Body of pancreas (tissue), 4 donors: ENCODE results near the gene GLOD5. TPM values are rescaled to one million over a fixed set of nuclear protein-coding genes. Genes with fewer than 3 reads are reported as not detected.

Experiments
- ATAC-seq: fragments of 150-250 bp; one replicate; pipeline ENCODE4 v1.9.1; 2016
- DNase-seq, 4 donors: peaks; one replicate each; pipeline ENCODE4 v3.0.0-alpha.2; 2019
- H3K27ac ChIP-seq, 4 donors: fragments of 200-600 bp; sonication (generic); 1 replicate in 3 of 4; 2 replicates in 1 of 4; pipeline versions ENCODE4 v1.5.1 to v1.6.1; 2016 to 2019; ENCODE audit warnings: mild to moderate bottlenecking in 1 of 4, mixed read lengths in 1 of 4, moderate library complexity in 1 of 4
- H3K27me3 ChIP-seq, 2 donors: fragments of 200-600 bp; sonication (generic); one replicate each; pipeline ENCODE4 v1.6.0; 2016; ENCODE audit warnings: mild to moderate bottlenecking in 1 of 2
- H3K36me3 ChIP-seq, 2 donors: fragments of 200-600 bp; sonication (generic); replicated peaks in 1 of 2; 2 replicates each; pipeline ENCODE4 v1.5.1; 2016; ENCODE audit warnings: low read depth in 2 of 2; ENCODE audit not compliant: insufficient read depth in 1 of 2
- H3K4me1 ChIP-seq: fragments of 200-600 bp; sonication (generic); one replicate; pipeline ENCODE4 v1.6.0; 2016
- H3K4me3 ChIP-seq, 2 donors: fragments of 200-600 bp; sonication (generic); 1 replicate in 1 of 2; 2 replicates in 1 of 2; pipeline ENCODE4 v1.5.1; 2016 to 2019
- H3K9me3 ChIP-seq, 3 donors: fragments of 200-600 bp; sonication (generic); 1 replicate in 2 of 3; 2 replicates in 1 of 3; pipeline ENCODE4 v1.5.1; 2016
- POLR2A ChIP-seq, 3 donors: fragments of 450-650 bp; IDR thresholded peaks; one replicate each; pipeline ENCODE4 v1.6.1; 2016; ENCODE audit warnings: antibody characterized with exemption in 3 of 3, mild to moderate bottlenecking in 2 of 3
- WGBS, 2 donors: methylation state at CpG; one replicate each; pipeline ENCODE4 v1.1.5; 2017; 5-methylcytosine and 5-hydroxymethylcytosine counted together
- intact Hi-C: fragments of 100-400 bp; cut with DNase I; formaldehyde crosslinking; loops from one replicate; pipeline ENCODE4 v1.15.1; 2023
- total RNA-seq, 2 donors: library from RNA; depleted of rRNA; stranded (reverse); fragments of >200 nt; gene quantifications; one replicate each; pipeline ENCODE4 v1.1.0, GENCODE V29; 2016
- TF ChIP-seq, protein P1 (sequence below), 7 experiments: fragments of 450-650 bp in 4 of 7; fragments of 200-600 bp in 3 of 7; sonication (generic) in 3 of 7; IDR thresholded peaks; one replicate each; pipeline ENCODE4 v1.5.1; 2016 to 2019; ENCODE audit warnings: antibody characterized with exemption in 7 of 7

GLOD5 gene
- total RNA-seq, 2 donors from 2014 or later: not detected

DNA sequence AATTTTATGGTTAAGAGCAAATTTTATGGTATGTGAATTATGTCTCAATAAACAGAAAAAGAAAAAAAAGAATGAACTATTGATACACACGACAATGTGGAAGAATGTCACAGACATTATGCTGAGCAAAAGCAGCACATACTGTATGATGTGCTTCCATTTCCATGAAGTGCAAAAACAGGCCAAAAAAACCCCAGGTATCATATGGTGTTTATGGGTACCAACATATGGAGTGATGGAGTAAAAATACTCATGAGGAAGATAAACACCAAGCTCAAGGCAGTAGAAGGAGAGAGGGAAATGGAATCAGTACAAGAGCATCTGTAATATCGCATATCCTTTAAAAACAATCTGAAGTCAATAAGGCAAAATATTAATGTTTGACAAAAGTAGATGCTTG lies 20.7 kb downstream of the GLOD5 start:
- no peak overlapping the region for H3K4me3 ChIP-seq
- no peak overlapping the region for H3K27ac ChIP-seq
- WGBS, 2 donors: 67 to 79% methylated on average over 2 of the region's 2 CpGs
- intact Hi-C loops: no loop called here
- H3K36me3 ChIP-seq: no peaks in the 10 kb centered on the region
- TF ChIP-seq, protein P1, sequence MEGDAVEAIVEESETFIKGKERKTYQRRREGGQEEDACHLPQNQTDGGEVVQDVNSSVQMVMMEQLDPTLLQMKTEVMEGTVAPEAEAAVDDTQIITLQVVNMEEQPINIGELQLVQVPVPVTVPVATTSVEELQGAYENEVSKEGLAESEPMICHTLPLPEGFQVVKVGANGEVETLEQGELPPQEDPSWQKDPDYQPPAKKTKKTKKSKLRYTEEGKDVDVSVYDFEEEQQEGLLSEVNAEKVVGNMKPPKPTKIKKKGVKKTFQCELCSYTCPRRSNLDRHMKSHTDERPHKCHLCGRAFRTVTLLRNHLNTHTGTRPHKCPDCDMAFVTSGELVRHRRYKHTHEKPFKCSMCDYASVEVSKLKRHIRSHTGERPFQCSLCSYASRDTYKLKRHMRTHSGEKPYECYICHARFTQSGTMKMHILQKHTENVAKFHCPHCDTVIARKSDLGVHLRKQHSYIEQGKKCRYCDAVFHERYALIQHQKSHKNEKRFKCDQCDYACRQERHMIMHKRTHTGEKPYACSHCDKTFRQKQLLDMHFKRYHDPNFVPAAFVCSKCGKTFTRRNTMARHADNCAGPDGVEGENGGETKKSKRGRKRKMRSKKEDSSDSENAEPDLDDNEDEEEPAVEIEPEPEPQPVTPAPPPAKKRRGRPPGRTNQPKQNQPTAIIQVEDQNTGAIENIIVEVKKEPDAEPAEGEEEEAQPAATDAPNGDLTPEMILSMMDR (IDR thresholded peaks at IDR 0.05): no peak
- no peak for TF ChIP-seq POLR2A (IDR thresholded peaks at IDR 0.05)
- no peak for DNase-seq
- no peaks in the 10 kb centered on the region for H3K27me3 ChIP-seq
- no peaks in the 10 kb centered on the region for H3K9me3 ChIP-seq
- H3K4me1 ChIP-seq: no peaks in the 10 kb centered on the region
- ATAC-seq: no peak

DNA sequence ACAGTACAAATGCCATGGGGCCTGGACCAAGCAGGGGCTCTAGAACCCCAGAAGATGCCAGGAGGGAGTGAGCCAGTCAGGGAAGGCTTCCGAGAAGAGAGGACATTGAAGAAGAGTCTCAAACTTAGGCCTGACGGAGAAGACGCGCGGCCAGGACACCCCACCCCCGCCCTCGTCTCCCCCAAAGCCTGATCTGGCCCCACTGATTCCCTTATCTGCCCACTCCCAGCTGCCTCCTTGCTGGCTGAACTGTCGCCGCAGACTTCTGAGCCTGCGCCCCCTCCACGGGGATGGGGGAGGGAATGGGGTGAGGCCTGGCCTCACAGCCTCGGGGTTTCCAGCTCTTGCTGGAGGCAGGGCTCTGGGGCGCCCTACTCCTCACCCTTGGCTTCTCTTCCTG lies 21.2 kb downstream of the GLOD5 start:
- no peaks in the 10 kb centered on the region for H3K9me3 ChIP-seq
- no peak overlapping the region for H3K4me3 ChIP-seq
- intact Hi-C loops: no loop called here
- no peaks in the 10 kb centered on the region for H3K27me3 ChIP-seq
- ATAC-seq: no peak
- TF ChIP-seq, protein P1 (IDR thresholded peaks at IDR 0.05): no peak
- TF ChIP-seq POLR2A (IDR thresholded peaks at IDR 0.05): no peak
- H3K4me1 ChIP-seq: no peaks in the 10 kb centered on the region
- H3K27ac ChIP-seq: no peak overlapping the region
- DNase-seq: no peak
- WGBS, 2 donors: 60 to 63% methylated on average over 1 to 5 of the region's 13 CpGs
- H3K36me3 ChIP-seq: no peaks in the 10 kb centered on the region

DNA sequence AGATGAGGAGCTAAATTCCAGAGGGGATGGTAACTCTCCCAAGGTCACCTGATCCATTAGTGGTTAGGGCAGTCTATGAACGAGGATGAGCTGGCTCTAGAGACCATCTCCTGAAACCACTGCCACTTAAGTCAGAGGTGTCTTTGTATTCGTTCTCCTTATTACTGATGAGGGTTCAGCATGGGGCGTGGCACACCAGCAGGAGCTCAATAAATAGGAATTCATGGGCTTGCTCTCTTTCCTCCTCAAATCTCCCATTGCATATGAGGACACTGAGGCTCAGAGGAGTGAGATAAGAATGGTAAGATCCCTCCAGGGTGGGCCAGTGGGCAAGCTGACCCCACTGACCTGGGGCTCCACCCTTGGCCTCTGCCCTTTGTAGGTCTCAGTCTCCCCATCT lies 23.2 kb downstream of the GLOD5 start:
- no peaks in the 10 kb centered on the region for H3K27me3 ChIP-seq
- no peaks in the 10 kb centered on the region for H3K9me3 ChIP-seq
- DNase-seq (no peak), ATAC-seq (no peak)
- no peaks in the 10 kb centered on the region for H3K4me1 ChIP-seq
- H3K27ac ChIP-seq: no peak overlapping the region
- no peaks in the 10 kb centered on the region for H3K36me3 ChIP-seq
- intact Hi-C loops: no loop called here
- TF ChIP-seq POLR2A (IDR thresholded peaks at IDR 0.05): no peak
- TF ChIP-seq, protein P1 (IDR thresholded peaks at IDR 0.05): no peak
- WGBS, 2 donors: 45 to 50% methylated on average over 2 to 3 of the region's 3 CpGs
- no peak overlapping the region for H3K4me3 ChIP-seq

DNA sequence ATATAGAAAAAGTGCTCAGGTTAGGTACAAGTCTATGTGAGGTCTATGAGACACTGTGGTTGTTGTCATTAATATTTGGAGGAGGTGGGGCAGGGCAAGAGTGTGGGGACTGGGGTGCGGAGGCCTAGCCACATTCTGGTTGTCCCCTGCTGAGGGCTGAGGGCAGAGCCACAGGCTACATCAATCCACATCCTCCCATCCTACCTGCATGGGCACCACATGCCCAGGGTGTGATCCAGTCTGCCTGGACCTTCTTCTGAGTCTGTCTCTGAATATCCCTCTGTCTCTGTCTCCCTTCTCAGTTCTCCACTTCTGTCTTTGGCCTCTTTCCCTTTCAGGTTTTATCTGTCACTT lies 23.6 kb downstream of the GLOD5 start:
- Histone ChIP-seq H3K27ac (no peak overlapping the region), H3K9me3 (no peaks in the 10 kb centered on the region), H3K4me1 (no peaks in the 10 kb centered on the region), H3K27me3 (no peaks in the 10 kb centered on the region), H3K4me3 (no peak overlapping the region), H3K36me3 (no peaks in the 10 kb centered on the region)
- DNase-seq (no peak), ATAC-seq (no peak)
- TF ChIP-seq POLR2A (IDR thresholded peaks at IDR 0.05): no peak
- TF ChIP-seq, protein P1 (IDR thresholded peaks at IDR 0.05): no peak
- intact Hi-C loops: no loop called here
- no CpG with 5 or more reads among the region's 1 CpG for WGBS, 2 donors

DNA sequence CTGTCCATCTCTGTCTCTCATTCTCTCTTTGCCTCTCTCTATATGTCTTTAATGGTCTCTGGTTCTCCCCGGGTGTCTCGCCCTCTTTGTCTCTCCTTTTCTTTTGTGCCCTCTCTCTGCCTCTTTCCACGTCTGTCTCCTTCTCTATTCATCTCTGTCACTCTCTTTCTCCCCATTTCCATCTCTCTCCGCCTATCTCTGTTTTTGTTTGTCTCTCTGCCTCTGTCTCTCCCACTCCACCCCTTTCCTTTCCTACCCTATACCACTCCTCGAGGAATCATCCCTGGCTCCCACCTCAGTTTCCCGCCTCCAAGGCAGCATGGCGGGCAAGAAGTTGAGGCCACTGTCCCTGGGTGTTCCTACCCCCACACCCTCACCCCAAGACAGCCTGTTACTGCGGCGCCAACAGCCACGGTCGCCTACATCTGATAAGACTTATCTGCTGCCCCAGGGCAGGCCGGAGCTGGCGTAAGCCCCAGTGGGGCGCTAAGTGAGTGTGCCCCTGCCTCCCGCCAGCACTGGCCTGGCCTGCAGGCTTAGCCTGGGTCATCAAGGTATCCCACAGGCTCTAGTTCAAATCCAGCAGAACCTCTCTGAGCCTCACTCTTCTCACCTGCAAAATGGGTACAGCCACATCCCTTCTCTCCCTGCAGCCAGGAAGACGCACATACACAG lies 24.1 kb downstream of the GLOD5 start:
- intact Hi-C loops: no loop called here
- H3K27ac ChIP-seq: no peak overlapping the region
- H3K4me1 ChIP-seq: no peaks in the 10 kb centered on the region
- TF ChIP-seq, protein P1 (IDR thresholded peaks at IDR 0.05): no peak
- no peak for TF ChIP-seq POLR2A (IDR thresholded peaks at IDR 0.05)
- WGBS, 2 donors: 73 to 77% methylated on average over 9 to 12 of the region's 16 CpGs
- ATAC-seq (no peak), DNase-seq (no peak)
- H3K27me3 ChIP-seq: no peaks in the 10 kb centered on the region
- no peaks in the 10 kb centered on the region for H3K36me3 ChIP-seq
- H3K4me3 ChIP-seq: no peak overlapping the region
- no peaks in the 10 kb centered on the region for H3K9me3 ChIP-seq
